ENCODE data around the gene MAP3K21. TPM values are rescaled to one million over a fixed set of nuclear protein-coding genes. Genes with fewer than 3 reads are reported as not detected.

Gene MAP3K21
- total RNA-seq, 4 donors from 2014 or later: 6.4 to 12.4 (median 9.0) TPM

GRCh38 chr1:233390842-233391737 is 63.6 kb downstream of the MAP3K21 start:
- Histone ChIP-seq H3K4me1 (no peaks in the 10 kb centered on the region), H3K27me3 (no peaks in the 10 kb centered on the region), H3K27ac (no peak overlapping the region), H3K9me3 (no peaks in the 10 kb centered on the region), H3K36me3 (no peaks in the 10 kb centered on the region), H3K4me3 (replicated peaks in 1 of 3) (no peak overlapping the region)
- intact Hi-C loops (cut with DNase I): no loop called here
- no peak for TF ChIP-seq CTCF (IDR thresholded peaks at IDR 0.05)
- no peak for TF ChIP-seq POLR2A (IDR thresholded peaks at IDR 0.05)
- WGBS, 2 donors: 77 to 79% methylated on average over 3 of the region's 3 CpGs
- no peak for DNase-seq

GRCh38 chr1:233393084-233393840 is 65.7 kb downstream of the MAP3K21 start:
- intact Hi-C loops (cut with DNase I): no loop called here
- Histone ChIP-seq H3K4me1 (no peaks in the 10 kb centered on the region), H3K27ac (no peak overlapping the region), H3K36me3 (no peaks in the 10 kb centered on the region), H3K9me3 (no peaks in the 10 kb centered on the region), H3K27me3 (no peaks in the 10 kb centered on the region), H3K4me3 (replicated peaks in 1 of 3) (no peak overlapping the region)
- TF ChIP-seq POLR2A (IDR thresholded peaks at IDR 0.05) (no peak), CTCF (IDR thresholded peaks at IDR 0.05) (no peak)
- DNase-seq: peak in 1 of 2 donors; percentile 5
- 53 to 62% methylated on average over 10 of the region's 10 CpGs for WGBS, 2 donors

DNA sequence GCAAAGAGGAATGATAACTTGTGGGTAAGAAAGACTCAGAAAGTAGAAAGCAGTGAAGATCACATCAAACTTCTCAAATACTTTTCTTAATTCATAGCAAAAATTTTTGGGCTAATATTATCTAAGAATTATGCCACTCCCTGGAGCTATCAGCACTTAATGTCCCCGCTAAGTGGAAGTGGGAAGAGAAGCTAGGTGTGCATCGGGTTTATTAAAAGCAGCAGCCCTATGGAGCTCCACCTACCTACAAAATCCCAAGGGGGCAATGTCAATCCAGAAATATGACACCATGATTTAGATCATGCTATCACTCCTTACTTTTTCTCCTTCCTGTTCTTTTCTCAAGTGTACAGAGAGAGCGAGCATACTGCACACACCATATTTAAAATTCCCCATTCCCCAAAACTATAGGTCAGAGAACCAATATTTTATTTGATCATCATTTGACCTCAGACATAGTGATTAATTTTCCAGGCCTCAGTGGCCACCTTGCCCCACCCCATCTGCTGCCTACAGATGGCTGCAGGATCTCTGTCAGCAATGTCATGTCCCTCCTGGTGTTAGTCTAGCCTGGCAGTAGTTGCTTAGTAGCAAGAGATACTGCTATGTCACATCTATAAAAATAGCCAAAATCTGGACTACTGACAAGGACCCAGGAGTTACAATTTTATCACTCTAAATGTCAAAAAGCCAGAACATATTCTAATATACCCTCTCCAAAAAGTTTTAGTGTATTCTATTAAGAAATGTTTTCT is 66.6 kb downstream of the MAP3K21 start:
- Histone ChIP-seq H3K36me3 (no peaks in the 10 kb centered on the region), H3K4me3 (replicated peaks in 1 of 3) (no peak overlapping the region), H3K27me3 (no peaks in the 10 kb centered on the region), H3K4me1 (no peaks in the 10 kb centered on the region), H3K27ac (no peak overlapping the region), H3K9me3 (no peaks in the 10 kb centered on the region)
- intact Hi-C loops (cut with DNase I): no loop called here
- 75 to 82% methylated on average over 3 of the region's 3 CpGs for WGBS, 2 donors
- TF ChIP-seq POLR2A (IDR thresholded peaks at IDR 0.05) (no peak), CTCF (IDR thresholded peaks at IDR 0.05) (no peak)
- no peak for DNase-seq

- TF ChIP-seq CTCF (IDR thresholded peaks at IDR 0.05) (peak; percentile 21 to 69 (median 52)), POLR2A (IDR thresholded peaks at IDR 0.05) (no peak)
- intact Hi-C loops (cut with DNase I): no loop called here
- 65% methylated on average over 13 of the region's 13 CpGs for WGBS, 2 donors
These were observed 67.6 kb downstream of the MAP3K21 start for GRCh38 chr1:233394860-233395717.

More at GRCh38 chr1:233394860-233395717, 67.6 kb downstream of the MAP3K21 start:
- no peak overlapping the region for H3K27ac ChIP-seq
- H3K4me3 ChIP-seq (replicated peaks in 1 of 3): no peak overlapping the region
- H3K27me3 ChIP-seq: no peaks in the 10 kb centered on the region
- H3K36me3 ChIP-seq: no peaks in the 10 kb centered on the region
- H3K4me1 ChIP-seq: no peaks in the 10 kb centered on the region
- DNase-seq: peak; percentile 3 to 8
- H3K9me3 ChIP-seq: no peaks in the 10 kb centered on the region

Data from thyroid gland (tissue), 4 donors.